ENCODE results near the gene A2ML1.
"Not testable (repeated sequence)": the region's sequence is repeated elsewhere in the genome, so short reads cannot be mapped to it uniquely, and the experiment has no call there.

A2ML1 gene

DNA sequence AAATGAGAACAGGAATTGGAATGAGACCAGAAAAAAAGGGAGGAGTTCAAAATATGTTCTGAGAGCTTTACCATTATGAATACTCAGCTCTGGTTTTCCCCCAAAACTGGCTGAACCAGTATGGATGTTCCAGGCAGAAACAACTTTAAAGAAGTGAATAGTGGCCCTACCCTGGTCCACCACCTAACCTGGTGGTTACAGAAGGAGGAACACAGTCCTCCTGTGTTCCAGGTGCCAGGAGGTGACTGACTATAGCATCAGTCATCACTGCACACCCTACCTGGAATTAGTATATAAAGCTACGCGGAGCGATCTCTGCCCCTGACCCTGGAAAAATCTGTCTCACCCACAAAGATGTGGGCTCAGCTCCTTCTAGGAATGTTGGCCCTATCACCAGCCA, at the start of gene A2ML1:
A2ML1 (plus strand) TSS at position 324 of the 400 bp plus-strand sequence; CDS start at position 355, 31 bp downstream.
- DNase-seq = no peak

- no peak for DNase-seq
These were observed 49.0 kb upstream of the A2ML1 start for GRCh38 chr12:8773461-8773860.

GRCh38 chr12:8779281-8779680, 43.1 kb upstream of the A2ML1 start:
- no peak for DNase-seq

- DNase-seq = no peak
These were observed 42.6 kb upstream of the A2ML1 start for GRCh38 chr12:8779862-8780261.

DNA sequence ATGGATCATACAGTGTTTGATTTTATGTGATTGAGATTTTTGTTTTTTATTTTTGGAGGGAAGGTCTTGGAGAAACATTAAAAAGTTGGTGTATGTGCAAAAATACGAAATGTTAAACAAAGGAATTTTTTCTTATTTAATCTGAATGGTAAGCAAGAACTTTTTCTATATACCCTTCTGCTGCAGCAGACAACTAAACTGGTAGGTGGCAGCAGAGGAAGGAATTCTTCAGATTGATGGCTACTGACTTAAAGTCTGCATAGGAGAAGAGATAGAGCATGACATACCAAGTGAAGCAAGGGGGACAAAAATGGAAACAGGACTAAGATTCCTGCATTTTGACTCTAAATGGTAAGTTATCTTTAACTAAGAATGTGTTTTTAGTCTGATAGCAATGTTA, 42.0 kb upstream of the A2ML1 start:
- peak; percentile 12 to 38 for DNase-seq

GRCh38 chr12:8781381-8782127, 40.9 kb upstream of the A2ML1 start:
- no peak for DNase-seq

- no peak for DNase-seq
These were observed 38.0 kb upstream of the A2ML1 start for GRCh38 chr12:8784290-8784888.

DNA sequence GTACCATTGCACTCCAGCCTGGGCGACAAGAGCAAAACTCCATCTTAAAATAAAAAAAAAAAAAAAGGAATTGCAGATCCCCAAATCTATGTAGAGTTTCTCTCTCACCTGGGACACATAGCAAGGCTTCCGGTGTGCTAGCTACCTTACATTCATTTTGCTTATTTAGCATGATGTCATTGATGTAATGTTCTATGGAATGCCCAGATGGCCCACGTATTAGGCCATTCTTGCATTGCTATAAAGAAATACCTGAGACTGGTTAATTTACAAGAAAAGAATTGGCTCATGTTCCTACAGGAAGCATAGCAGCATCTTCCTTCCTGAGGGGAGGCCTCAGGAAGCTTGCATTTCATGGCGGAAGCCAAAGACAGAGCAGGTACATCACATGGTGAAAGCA, 36.9 kb upstream of the A2ML1 start:
- DNase-seq = no peak

GRCh38 chr12:8787206-8787605, 35.2 kb upstream of the A2ML1 start:
- DNase-seq = not testable (repeated sequence)

DNA sequence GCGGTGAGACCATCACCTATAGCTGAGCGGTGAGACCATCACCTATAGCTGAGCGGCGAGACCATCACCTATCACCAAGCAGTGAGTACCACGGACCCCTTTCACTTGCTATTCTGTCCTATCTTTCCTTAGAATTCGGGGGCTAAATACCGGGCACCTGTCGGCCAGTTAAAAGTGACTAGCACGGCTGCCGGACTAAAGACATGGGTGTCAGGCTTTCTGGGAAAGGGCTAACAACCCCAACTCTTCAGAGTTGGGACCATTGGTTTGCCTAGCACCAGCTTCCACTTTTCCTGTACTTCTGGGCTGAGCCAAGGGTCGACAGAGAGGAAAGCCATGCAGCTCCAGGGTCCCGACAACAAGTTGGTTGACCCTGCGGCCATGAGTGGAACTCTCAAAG, 33.7 kb upstream of the A2ML1 start:
- not testable (repeated sequence) for DNase-seq

DNA sequence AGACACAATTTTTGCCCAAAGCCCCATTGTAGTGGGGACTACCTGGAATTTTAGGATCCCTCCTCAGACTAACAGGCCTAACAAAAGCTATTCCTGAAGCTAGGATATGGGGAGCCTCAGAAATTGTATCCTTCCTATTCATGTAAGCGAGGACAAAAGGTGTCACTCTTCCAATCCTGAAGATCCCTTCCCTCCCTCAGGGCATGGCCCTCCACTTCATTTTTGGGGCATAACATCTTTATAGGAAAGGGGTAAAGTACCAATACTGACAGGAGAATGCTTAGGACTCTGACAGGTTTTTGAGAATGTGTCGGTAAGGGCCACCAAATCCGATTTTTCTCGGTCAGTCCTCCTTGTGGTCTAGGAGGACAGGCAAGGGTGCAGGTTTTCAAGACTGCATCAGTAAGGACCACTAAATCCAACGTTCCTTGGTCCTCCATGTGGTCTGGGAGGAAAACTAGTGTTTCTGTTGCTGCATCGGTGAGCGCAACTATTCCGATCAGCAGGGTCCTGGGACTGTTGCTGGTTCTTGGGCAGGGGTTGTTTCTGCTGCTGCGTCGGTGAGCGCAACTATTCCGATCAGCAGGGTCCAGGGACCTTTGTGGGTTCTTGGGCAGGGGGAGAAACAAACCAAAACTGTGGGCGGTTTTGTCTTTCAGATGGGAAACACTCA, 32.9 kb upstream of the A2ML1 start:
- DNase-seq = not testable (repeated sequence)

DNA sequence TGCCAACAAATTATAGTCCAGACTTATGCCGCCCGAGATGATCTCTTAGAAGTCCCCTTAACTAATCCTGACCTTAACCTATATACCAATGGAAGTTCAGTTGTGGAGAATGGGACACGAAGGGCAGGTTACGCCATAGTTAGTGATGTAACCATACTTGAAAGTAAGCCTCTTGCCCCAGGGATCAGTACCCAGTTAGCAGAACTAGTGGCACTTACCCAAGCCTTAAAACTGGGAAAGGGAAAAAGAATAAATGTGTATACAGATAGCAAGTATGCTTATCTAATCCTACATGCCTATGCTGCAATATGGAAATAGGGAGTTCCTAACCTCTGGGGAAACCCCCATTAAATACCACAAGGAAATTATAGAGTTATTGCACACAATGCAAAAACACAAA, 29.2 kb upstream of the A2ML1 start:
- not testable (repeated sequence) for DNase-seq

DNA sequence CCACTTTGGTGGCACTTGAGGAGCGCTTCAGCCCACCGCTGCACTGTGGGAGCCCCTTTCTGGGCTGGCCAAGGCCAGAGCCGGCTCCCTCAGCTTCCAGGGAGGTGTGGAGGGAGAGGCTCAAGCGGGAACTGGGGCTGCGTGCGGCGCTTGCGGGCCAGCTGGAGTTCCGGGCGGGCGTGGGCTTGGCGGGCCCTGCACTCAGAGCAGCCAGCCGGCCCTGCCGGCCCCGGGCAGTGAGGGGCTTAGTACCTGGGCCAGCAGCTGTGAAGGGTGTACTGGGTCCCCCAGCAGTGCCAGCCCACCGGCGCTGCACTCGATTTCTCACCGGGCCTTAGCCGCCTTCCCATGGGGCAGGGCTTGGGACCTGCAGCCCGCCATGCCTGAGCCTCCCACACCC, 27.8 kb upstream of the A2ML1 start:
- not testable (repeated sequence) for DNase-seq

- DNase-seq = no peak
These were observed 25.4 kb upstream of the A2ML1 start for GRCh38 chr12:8796831-8797626.

DNA sequence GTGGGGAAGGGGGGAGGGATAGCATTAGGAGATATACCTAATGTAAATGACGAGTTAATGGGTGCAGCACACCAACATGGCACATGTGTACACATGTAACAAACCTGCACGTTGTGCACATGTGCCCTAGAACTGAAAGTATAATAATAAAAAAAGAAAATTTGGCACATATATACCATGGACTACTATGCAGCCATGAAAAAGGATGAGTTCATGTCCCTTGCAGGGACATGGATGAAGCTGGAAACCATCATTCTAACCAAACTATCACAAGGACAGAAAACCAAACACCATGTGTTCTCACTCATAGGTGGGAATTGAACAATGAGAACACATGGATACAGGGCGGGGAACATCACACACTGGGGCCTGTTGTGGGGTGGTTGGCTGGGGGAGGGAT, 21.2 kb upstream of the A2ML1 start:
- not testable (repeated sequence) for DNase-seq

DNA sequence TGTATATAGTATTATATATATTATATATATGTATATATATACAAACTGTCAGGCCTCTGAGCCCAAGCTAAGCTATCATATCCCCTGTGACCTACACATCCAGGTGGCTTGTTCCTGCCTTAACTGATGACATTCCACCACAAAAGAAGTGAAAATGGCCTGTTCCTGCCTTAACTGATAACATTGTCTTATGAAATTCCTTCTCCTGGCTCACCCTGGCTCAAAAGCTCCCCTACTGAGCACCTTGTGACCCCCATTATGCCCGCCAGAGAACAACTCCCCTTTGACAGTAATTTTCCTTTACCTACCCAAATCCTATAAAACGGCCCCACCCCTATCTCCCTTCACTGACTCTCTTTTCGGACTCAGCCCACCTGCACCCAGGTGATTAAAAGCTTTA, 17.6 kb upstream of the A2ML1 start:
- not testable (repeated sequence) for DNase-seq

- not testable (repeated sequence) for DNase-seq
These were observed 16.9 kb upstream of the A2ML1 start for GRCh38 chr12:8805487-8805886.

GRCh38 chr12:8807084-8807483, 15.3 kb upstream of the A2ML1 start:
- DNase-seq = not testable (repeated sequence)

DNA sequence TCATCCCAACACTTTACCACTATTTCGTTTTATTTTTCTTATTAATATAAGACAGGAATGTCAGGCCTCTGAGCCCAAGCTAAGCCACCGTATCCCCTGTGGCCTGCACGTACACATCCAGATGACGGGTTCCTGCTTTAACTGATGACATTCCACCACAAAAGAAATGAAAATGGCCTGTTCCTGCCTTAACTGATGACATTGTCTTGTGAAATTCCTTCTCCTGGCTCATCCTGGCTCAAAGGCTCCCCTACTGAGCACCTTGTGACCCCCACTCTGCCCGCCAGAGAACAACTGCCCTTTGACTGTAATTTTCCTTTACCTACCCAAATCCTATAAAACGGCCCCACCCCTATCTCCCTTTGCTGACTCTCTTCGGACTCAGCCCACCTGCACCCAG, 12.3 kb upstream of the A2ML1 start:
- DNase-seq = not testable (repeated sequence)

GRCh38 chr12:8813572-8814357, 8.7 kb upstream of the A2ML1 start:
- DNase-seq = no peak

- DNase-seq = no peak
These were observed 5.9 kb upstream of the A2ML1 start for GRCh38 chr12:8816448-8817050.

GRCh38 chr12:8817856-8818255, 4.6 kb upstream of the A2ML1 start:
- DNase-seq = no peak

All from NCI-H446 (cell line).